Tibial nerve (tissue), 4 donors: ENCODE data around the gene ABCB10. TPM values are rescaled to one million over a fixed set of nuclear protein-coding genes. Genes with fewer than 3 reads are reported as not detected.
A peak's percentile ranks its signal among the peaks of the same experiment; 100 is the strongest.
"Not testable (repeated sequence)": the region's sequence is repeated elsewhere in the genome, so short reads cannot be mapped to it uniquely, and the experiment has no call there.

Experiments used
- DNase-seq, 2 donors: peaks; one replicate each; pipeline ENCODE4 v3.0.0-alpha.2; 2019; ENCODE audit warnings: low spot score in 2 of 2
- H3K27ac ChIP-seq, 4 donors: fragments of 200-600 bp; sonication (generic) in 3 of 4; one replicate each; pipeline ENCODE4 v1.5.1; 2017 to 2019; ENCODE audit warnings: mild to moderate bottlenecking in 1 of 4
- H3K27me3 ChIP-seq, 2 donors: fragments of 200-600 bp; sonication (generic) in 1 of 2; one replicate each; pipeline versions ENCODE4 v1.5.1 to v1.6.0; 2017 to 2019
- H3K36me3 ChIP-seq, 3 donors: fragments of 200-600 bp; sonication (generic); one replicate each; pipeline ENCODE4 v1.5.1; 2018 to 2019
- H3K4me1 ChIP-seq, 4 donors: fragments of 200-600 bp; sonication (generic) in 3 of 4; one replicate each; pipeline ENCODE4 v1.5.1; 2017 to 2019
- H3K4me3 ChIP-seq, 4 donors: fragments of 200-600 bp; sonication (generic) in 3 of 4; one replicate each; pipeline ENCODE4 v1.5.1; 2017 to 2019; ENCODE audit warnings: mild to moderate bottlenecking in 1 of 4, moderate library complexity in 1 of 4
- H3K9me3 ChIP-seq, 4 donors: fragments of 200-600 bp; sonication (generic) in 3 of 4; one replicate each; pipeline ENCODE4 v1.5.1; 2017 to 2019
- CTCF ChIP-seq, 5 experiments: fragments of 200-600 bp in 3 of 5; fragments of 450-650 bp in 2 of 5; sonication (generic) in 3 of 5; IDR thresholded peaks; one replicate each; pipeline ENCODE4 v1.5.1; 2016 to 2019; ENCODE audit warnings: antibody characterized with exemption in 5 of 5, mild to moderate bottlenecking in 3 of 5, moderate library complexity in 2 of 5
- EP300 ChIP-seq, 2 donors: sonication (generic); formaldehyde crosslinking; IDR thresholded peaks; one replicate each; pipeline ENCODE4 v1.6.1; 2017; ENCODE audit warnings: antibody characterized with exemption in 2 of 2, mild to moderate bottlenecking in 1 of 2
- POLR2A ChIP-seq, 2 donors: fragments of 450-650 bp; IDR thresholded peaks; one replicate each; pipeline ENCODE4 v1.6.1; 2017; ENCODE audit warnings: antibody characterized with exemption in 2 of 2, mild to moderate bottlenecking in 2 of 2, moderate library complexity in 2 of 2
- whole genome bisulfite sequencing, 2 donors: methylation state at CpG; one replicate each; pipeline ENCODE4 v1.1.5; 2018; 5-methylcytosine and 5-hydroxymethylcytosine counted together
- total RNA-seq, 4 donors: library from RNA; depleted of rRNA; stranded (reverse); fragments of >200 nt; gene quantifications; one replicate each; pipeline ENCODE4 v1.1.0, GENCODE V29; 2016

ABCB10 gene
- total RNA-seq, 4 donors from 2014 or later = 24.7 to 39.1 (median 27.2) TPM

DNA sequence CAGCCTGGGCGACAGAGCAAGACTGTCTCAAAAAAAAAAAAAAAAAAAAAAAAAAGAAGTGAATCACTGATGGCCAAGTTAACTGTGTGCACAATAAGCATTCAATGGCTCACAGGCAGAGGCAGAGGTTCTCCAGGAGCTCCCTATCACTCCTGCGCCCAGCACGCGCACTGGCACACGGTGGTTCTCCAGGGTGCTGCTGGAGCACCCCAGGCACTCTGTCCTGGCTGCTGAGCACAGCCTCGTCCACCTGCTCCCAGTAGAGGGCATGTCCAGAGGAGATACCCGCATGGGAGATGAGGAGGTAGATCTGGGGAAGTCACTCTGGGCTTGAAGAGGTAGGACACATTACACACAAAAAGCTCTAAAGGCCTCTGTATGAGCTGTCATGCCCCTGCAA is 28.9 kb downstream of the ABCB10 start:
- WGBS, 2 donors = 93 to 95% methylated on average over 7 of the region's 7 CpGs
- TF ChIP-seq CTCF (IDR thresholded peaks at IDR 0.05) (no peak), EP300 (IDR thresholded peaks at IDR 0.05) (no peak), POLR2A (IDR thresholded peaks at IDR 0.05) (no peak)
- Histone ChIP-seq H3K9me3 (no peaks in the 10 kb centered on the region), H3K4me3 (no peak overlapping the region), H3K27ac (no peak overlapping the region), H3K4me1 (no peaks in the 10 kb centered on the region), H3K27me3 (no peaks in the 10 kb centered on the region), H3K36me3 (peaks cover 0 to 95% (median 5%) of the 10 kb centered on the region in 3 donors)
- DNase-seq = no peak

- Histone ChIP-seq H3K27ac (no peak overlapping the region), H3K4me3 (no peak overlapping the region), H3K27me3 (no peaks in the 10 kb centered on the region), H3K36me3 (peaks cover 0 to 96% (median 5%) of the 10 kb centered on the region in 3 donors), H3K4me1 (no peaks in the 10 kb centered on the region), H3K9me3 (no peaks in the 10 kb centered on the region)
- WGBS, 2 donors = 91 to 95% methylated on average over 1 of the region's 1 CpG
- TF ChIP-seq POLR2A (IDR thresholded peaks at IDR 0.05) (no peak), CTCF (IDR thresholded peaks at IDR 0.05) (no peak), EP300 (IDR thresholded peaks at IDR 0.05) (no peak)
- no peak for DNase-seq
These were observed 31.8 kb downstream of the ABCB10 start for GRCh38 chr1:229526695-229527094.

GRCh38 chr1:229523052-229523451 is 35.5 kb downstream of the ABCB10 start:
- no peak overlapping the region for H3K27ac ChIP-seq
- peaks cover 0 to 96% (median 0%) of the 10 kb centered on the region in 3 donors for H3K36me3 ChIP-seq
- WGBS, 2 donors = 70 to 84% methylated on average over 1 of the region's 1 CpG
- TF ChIP-seq POLR2A (IDR thresholded peaks at IDR 0.05) = no peak
- TF ChIP-seq CTCF (IDR thresholded peaks at IDR 0.05) = no peak
- no peak overlapping the region for H3K4me3 ChIP-seq
- H3K4me1 ChIP-seq = no peaks in the 10 kb centered on the region
- no peaks in the 10 kb centered on the region for H3K27me3 ChIP-seq
- H3K9me3 ChIP-seq = no peaks in the 10 kb centered on the region
- no peak for DNase-seq

DNA sequence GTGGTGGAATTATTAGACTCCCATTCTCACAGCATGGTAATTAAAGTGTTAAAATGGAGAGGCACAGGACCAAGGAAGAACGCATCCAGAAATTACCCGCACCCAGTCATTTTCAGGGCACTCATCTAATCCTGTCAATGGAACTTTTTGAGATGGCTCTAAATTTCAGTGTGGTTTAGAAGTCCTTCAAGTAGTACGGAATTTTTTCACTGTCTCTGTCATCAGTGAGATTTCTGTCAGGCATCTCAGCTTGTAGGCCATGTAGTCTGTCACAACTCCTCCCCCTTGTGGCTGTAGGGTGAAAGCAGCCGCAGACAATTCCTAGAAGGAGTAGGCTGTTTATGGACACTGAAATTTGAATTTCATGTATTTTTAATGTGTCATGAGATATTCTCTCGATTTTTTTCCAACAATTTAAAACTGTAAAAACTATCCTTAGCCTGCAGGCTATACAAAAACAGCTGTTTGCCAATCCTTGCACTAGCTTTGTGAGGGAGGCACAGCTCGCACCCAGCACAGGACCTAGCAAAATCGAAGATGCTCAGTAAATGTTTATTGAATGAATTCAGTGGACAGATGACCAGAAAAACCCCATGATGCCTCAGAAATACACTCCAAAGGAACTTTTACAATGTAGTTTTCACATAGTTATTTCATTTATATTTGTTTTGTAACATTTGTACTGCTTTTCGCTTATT is 43.8 kb downstream of the ABCB10 start:
- H3K27me3 ChIP-seq = no peaks in the 10 kb centered on the region
- no peak overlapping the region for H3K4me3 ChIP-seq
- no peak overlapping the region for H3K27ac ChIP-seq
- peak; percentile 69 to 85 (median 75) for TF ChIP-seq CTCF (IDR thresholded peaks at IDR 0.05)
- no peak for TF ChIP-seq EP300 (IDR thresholded peaks at IDR 0.05)
- H3K36me3 ChIP-seq = peaks cover 0 to 31% (median 0%) of the 10 kb centered on the region in 3 donors
- peak; percentile 36 to 77 for DNase-seq
- WGBS, 2 donors = 37 to 40% methylated on average over 8 of the region's 8 CpGs
- H3K9me3 ChIP-seq = no peaks in the 10 kb centered on the region
- peaks cover 0 to 7% (median 0%) of the 10 kb centered on the region in 4 donors for H3K4me1 ChIP-seq

- Histone ChIP-seq H3K36me3 (peaks cover 0 to 10% (median 0%) of the 10 kb centered on the region in 3 donors), H3K4me1 (peaks cover 0 to 25% (median 7%) of the 10 kb centered on the region in 4 donors)
- not testable (repeated sequence) for H3K4me3 ChIP-seq, DNase-seq, H3K27me3 ChIP-seq, H3K27ac ChIP-seq, H3K9me3 ChIP-seq
- WGBS, 2 donors = 90 to 94% methylated on average over 6 of the region's 6 CpGs
These were observed 46.9 kb downstream of the ABCB10 start for GRCh38 chr1:229511625-229512024.

- WGBS, 2 donors = 80 to 87% methylated on average over 2 of the region's 2 CpGs
- not testable (repeated sequence) for H3K9me3 ChIP-seq, H3K36me3 ChIP-seq, H3K27ac ChIP-seq, H3K27me3 ChIP-seq, DNase-seq, H3K4me3 ChIP-seq
- peaks cover 0 to 29% (median 9%) of the 10 kb centered on the region in 4 donors for H3K4me1 ChIP-seq
These were observed 47.3 kb downstream of the ABCB10 start for GRCh38 chr1:229511201-229511600.
